ENCODE measurements around the gene CDC42EP4.
"Not testable (repeated sequence)": the region's sequence is repeated elsewhere in the genome, so short reads cannot be mapped to it uniquely, and the experiment has no call there.

CDC42EP4 gene

GRCh38 chr17:73318836-73319235 lies 7.0 kb upstream of the CDC42EP4 start:
- FAIRE-seq = no peak

- FAIRE-seq = no peak
These were observed 6.6 kb upstream of the CDC42EP4 start for GRCh38 chr17:73318427-73318813.

- no peak for FAIRE-seq
These were observed 6.0 kb upstream of the CDC42EP4 start for GRCh38 chr17:73317513-73318426.

- no peak for FAIRE-seq
These were observed 5.2 kb upstream of the CDC42EP4 start for GRCh38 chr17:73316919-73317505.

GRCh38 chr17:73315471-73315870 lies 3.7 kb upstream of the CDC42EP4 start:
- FAIRE-seq = no peak

- FAIRE-seq = no peak
These were observed 1.8 kb upstream of the CDC42EP4 start for GRCh38 chr17:73313526-73314127.

- not testable (repeated sequence) for FAIRE-seq
These were observed 1.1 kb upstream of the CDC42EP4 start for GRCh38 chr17:73312887-73313286.

GRCh38 chr17:73311428-73311780 lies 397 bp downstream of the CDC42EP4 start:
- FAIRE-seq = no peak

GRCh38 chr17:73309727-73310596 lies 1.8 kb downstream of the CDC42EP4 start:
- no peak for FAIRE-seq

GRCh38 chr17:73308959-73309358 lies 2.8 kb downstream of the CDC42EP4 start:
- FAIRE-seq = not testable (repeated sequence)

- FAIRE-seq = no peak
These were observed 3.6 kb downstream of the CDC42EP4 start for GRCh38 chr17:73308017-73308823.

GRCh38 chr17:73307130-73307529 lies 4.7 kb downstream of the CDC42EP4 start:
- FAIRE-seq = no peak

GRCh38 chr17:73305845-73306836 lies 5.7 kb downstream of the CDC42EP4 start:
- FAIRE-seq = no peak

GRCh38 chr17:73304971-73305812 lies 6.6 kb downstream of the CDC42EP4 start:
- no peak for FAIRE-seq

GRCh38 chr17:73304438-73304837 lies 7.4 kb downstream of the CDC42EP4 start:
- FAIRE-seq = no peak

GRCh38 chr17:73302189-73302588 lies 9.6 kb downstream of the CDC42EP4 start:
- no peak for FAIRE-seq

- FAIRE-seq = no peak
These were observed 10.4 kb downstream of the CDC42EP4 start for GRCh38 chr17:73301369-73301768.

GRCh38 chr17:73300392-73300791 lies 11.4 kb downstream of the CDC42EP4 start:
- FAIRE-seq = no peak

- no peak for FAIRE-seq
These were observed 13.6 kb downstream of the CDC42EP4 start for GRCh38 chr17:73297934-73298861.
